ENCODE results near the gene MS4A13.

DNA sequence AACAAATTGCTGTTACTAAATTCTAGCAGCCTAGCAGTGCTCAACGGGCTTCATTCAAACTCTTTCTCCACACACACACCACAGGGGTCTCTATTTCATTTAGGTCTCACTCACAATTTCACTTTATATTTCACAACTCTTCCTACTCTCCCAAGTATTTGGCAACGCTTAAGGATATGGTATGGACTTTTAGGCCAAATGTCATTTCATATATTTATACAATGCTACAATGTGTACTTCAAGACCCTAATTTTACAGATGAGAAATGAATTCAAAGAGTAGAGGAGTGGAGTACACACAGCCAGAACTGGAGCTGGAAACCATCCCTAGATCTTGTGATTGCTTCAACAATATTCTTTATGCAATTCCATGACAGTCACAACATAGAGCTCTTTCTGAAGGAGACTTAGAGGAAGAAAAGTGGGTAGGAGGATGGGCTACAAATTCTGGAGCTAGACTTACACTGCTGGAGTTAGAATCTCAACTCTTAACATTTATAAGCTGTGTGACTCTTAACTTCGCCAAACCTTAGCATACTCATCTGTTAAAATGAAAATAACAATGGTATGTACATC lies 2.5 kb upstream of the MS4A13 start:
- TF ChIP-seq, protein P1, sequence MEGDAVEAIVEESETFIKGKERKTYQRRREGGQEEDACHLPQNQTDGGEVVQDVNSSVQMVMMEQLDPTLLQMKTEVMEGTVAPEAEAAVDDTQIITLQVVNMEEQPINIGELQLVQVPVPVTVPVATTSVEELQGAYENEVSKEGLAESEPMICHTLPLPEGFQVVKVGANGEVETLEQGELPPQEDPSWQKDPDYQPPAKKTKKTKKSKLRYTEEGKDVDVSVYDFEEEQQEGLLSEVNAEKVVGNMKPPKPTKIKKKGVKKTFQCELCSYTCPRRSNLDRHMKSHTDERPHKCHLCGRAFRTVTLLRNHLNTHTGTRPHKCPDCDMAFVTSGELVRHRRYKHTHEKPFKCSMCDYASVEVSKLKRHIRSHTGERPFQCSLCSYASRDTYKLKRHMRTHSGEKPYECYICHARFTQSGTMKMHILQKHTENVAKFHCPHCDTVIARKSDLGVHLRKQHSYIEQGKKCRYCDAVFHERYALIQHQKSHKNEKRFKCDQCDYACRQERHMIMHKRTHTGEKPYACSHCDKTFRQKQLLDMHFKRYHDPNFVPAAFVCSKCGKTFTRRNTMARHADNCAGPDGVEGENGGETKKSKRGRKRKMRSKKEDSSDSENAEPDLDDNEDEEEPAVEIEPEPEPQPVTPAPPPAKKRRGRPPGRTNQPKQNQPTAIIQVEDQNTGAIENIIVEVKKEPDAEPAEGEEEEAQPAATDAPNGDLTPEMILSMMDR (IDR thresholded peaks at IDR 0.05), result no peak
- no peak for TF ChIP-seq POLR2A (IDR thresholded peaks at IDR 0.05)
